Measurements from ENCODE around the gene TLL2.

Gene TLL2

DNA sequence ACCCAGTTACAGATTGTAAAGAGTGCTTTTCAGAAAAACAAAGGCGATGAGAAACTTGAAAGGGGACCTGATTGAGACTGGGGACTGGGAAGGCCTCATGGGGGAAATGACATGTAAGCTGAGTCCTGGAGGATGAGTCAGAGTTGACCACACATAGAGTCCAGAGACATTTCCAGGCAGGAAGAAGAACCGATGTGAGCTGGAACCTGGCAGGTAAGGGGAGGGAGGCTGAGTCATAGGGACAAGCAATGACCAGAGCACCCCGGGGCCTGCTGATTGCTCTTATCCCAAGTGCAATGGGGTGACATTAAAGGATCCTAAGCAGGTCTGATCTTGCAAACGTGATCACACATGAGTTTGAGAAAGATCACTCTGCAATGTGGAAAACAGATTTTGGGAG is 11.7 kb downstream of the TLL2 start:
- TF ChIP-seq NFIC (IDR thresholded peaks at IDR 0.05) = peak; percentile 25; the same call in 1 of the 2 replicates
- TF ChIP-seq, protein P1, sequence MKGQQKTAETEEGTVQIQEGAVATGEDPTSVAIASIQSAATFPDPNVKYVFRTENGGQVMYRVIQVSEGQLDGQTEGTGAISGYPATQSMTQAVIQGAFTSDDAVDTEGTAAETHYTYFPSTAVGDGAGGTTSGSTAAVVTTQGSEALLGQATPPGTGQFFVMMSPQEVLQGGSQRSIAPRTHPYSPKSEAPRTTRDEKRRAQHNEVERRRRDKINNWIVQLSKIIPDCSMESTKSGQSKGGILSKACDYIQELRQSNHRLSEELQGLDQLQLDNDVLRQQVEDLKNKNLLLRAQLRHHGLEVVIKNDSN (IDR thresholded peaks at IDR 0.05) = no peak

GRCh38 chr10:96500519-96500918 is 13.2 kb downstream of the TLL2 start:
- TF ChIP-seq ZBTB7A (IDR thresholded peaks at IDR 0.05; ENCODE audit: low read depth) = no peak
- no peak for TF ChIP-seq RAD21 (IDR thresholded peaks at IDR 0.05; ENCODE audit: low read depth)
- TF ChIP-seq NFIC (IDR thresholded peaks at IDR 0.05) = no peak
- TF ChIP-seq EP300 (IDR thresholded peaks at IDR 0.05; ENCODE audit: borderline replicate concordance) = no peak
- no peak for TF ChIP-seq TAF1 (IDR thresholded peaks at IDR 0.05; ENCODE audit: low read depth)
- TF ChIP-seq FOXM1 (IDR thresholded peaks at IDR 0.05; ENCODE audit: borderline replicate concordance, low read depth) = no peak
- TF ChIP-seq CEBPB (IDR thresholded peaks at IDR 0.05) = no peak
- no peak for TF ChIP-seq CREB1 (IDR thresholded peaks at IDR 0.05; ENCODE audit: low read depth)
- TF ChIP-seq, protein P2, sequence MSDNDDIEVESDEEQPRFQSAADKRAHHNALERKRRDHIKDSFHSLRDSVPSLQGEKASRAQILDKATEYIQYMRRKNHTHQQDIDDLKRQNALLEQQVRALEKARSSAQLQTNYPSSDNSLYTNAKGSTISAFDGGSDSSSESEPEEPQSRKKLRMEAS (IDR thresholded peaks at IDR 0.05) = no peak
- no peak for TF ChIP-seq YY1 (IDR thresholded peaks at IDR 0.05; ENCODE audit: low read depth)
- TF ChIP-seq, protein P3, sequence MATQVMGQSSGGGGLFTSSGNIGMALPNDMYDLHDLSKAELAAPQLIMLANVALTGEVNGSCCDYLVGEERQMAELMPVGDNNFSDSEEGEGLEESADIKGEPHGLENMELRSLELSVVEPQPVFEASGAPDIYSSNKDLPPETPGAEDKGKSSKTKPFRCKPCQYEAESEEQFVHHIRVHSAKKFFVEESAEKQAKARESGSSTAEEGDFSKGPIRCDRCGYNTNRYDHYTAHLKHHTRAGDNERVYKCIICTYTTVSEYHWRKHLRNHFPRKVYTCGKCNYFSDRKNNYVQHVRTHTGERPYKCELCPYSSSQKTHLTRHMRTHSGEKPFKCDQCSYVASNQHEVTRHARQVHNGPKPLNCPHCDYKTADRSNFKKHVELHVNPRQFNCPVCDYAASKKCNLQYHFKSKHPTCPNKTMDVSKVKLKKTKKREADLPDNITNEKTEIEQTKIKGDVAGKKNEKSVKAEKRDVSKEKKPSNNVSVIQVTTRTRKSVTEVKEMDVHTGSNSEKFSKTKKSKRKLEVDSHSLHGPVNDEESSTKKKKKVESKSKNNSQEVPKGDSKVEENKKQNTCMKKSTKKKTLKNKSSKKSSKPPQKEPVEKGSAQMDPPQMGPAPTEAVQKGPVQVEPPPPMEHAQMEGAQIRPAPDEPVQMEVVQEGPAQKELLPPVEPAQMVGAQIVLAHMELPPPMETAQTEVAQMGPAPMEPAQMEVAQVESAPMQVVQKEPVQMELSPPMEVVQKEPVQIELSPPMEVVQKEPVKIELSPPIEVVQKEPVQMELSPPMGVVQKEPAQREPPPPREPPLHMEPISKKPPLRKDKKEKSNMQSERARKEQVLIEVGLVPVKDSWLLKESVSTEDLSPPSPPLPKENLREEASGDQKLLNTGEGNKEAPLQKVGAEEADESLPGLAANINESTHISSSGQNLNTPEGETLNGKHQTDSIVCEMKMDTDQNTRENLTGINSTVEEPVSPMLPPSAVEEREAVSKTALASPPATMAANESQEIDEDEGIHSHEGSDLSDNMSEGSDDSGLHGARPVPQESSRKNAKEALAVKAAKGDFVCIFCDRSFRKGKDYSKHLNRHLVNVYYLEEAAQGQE (IDR thresholded peaks at IDR 0.05; ENCODE audit: low read depth) = no peak
- no peak for TF ChIP-seq TEAD4 (IDR thresholded peaks at IDR 0.05)
- TF ChIP-seq, protein P1 (IDR thresholded peaks at IDR 0.05) = no peak
- no peak for TF ChIP-seq EGR1 (IDR thresholded peaks at IDR 0.05)

DNA sequence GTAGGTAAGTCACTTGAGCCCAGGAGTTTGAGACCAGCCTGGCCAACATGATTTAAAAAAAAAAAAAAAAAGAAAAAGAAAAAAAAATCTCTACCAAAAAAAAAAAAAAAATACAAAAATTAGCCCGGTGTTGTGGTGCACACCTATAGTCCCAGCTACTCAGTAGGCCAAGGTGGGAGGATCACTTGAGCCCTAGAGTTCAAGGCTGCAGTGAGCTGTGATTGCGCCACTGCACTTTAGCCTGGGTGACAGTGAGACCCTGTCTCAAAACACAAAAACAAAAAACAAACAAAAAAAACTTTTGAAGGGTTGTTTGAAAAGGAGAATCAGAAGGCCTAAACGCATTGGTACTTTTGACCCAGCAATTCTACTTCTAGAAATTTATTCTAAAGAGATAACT is 13.7 kb downstream of the TLL2 start:
- no peak for TF ChIP-seq EP300 (IDR thresholded peaks at IDR 0.05; ENCODE audit: borderline replicate concordance)
- no peak for TF ChIP-seq CREB1 (IDR thresholded peaks at IDR 0.05; ENCODE audit: low read depth)
- no peak for TF ChIP-seq TCF12 (IDR thresholded peaks at IDR 0.05; ENCODE audit: low read depth)
- TF ChIP-seq CEBPB (IDR thresholded peaks at IDR 0.05) = no peak
- TF ChIP-seq, protein P1 (IDR thresholded peaks at IDR 0.05) = no peak

GRCh38 chr10:96497391-96497790 is 16.3 kb downstream of the TLL2 start:
- TF ChIP-seq NFIC (IDR thresholded peaks at IDR 0.05) (no peak), EGR1 (IDR thresholded peaks at IDR 0.05) (no peak), CEBPB (IDR thresholded peaks at IDR 0.05) (no peak), CREB1 (IDR thresholded peaks at IDR 0.05; ENCODE audit: low read depth) (no peak), TAF1 (IDR thresholded peaks at IDR 0.05; ENCODE audit: low read depth) (no peak), EP300 (IDR thresholded peaks at IDR 0.05; ENCODE audit: borderline replicate concordance) (no peak), RAD21 (IDR thresholded peaks at IDR 0.05; ENCODE audit: low read depth) (no peak), FOXM1 (IDR thresholded peaks at IDR 0.05; ENCODE audit: borderline replicate concordance, low read depth) (no peak), TEAD4 (IDR thresholded peaks at IDR 0.05) (no peak), ZBTB7A (IDR thresholded peaks at IDR 0.05; ENCODE audit: low read depth) (no peak), YY1 (IDR thresholded peaks at IDR 0.05; ENCODE audit: low read depth) (no peak), TCF12 (IDR thresholded peaks at IDR 0.05; ENCODE audit: low read depth) (no peak)
- TF ChIP-seq, protein P1 (IDR thresholded peaks at IDR 0.05) = no peak
- TF ChIP-seq, protein P2 (IDR thresholded peaks at IDR 0.05) = no peak
- TF ChIP-seq, protein P3 (IDR thresholded peaks at IDR 0.05; ENCODE audit: low read depth) = no peak

DNA sequence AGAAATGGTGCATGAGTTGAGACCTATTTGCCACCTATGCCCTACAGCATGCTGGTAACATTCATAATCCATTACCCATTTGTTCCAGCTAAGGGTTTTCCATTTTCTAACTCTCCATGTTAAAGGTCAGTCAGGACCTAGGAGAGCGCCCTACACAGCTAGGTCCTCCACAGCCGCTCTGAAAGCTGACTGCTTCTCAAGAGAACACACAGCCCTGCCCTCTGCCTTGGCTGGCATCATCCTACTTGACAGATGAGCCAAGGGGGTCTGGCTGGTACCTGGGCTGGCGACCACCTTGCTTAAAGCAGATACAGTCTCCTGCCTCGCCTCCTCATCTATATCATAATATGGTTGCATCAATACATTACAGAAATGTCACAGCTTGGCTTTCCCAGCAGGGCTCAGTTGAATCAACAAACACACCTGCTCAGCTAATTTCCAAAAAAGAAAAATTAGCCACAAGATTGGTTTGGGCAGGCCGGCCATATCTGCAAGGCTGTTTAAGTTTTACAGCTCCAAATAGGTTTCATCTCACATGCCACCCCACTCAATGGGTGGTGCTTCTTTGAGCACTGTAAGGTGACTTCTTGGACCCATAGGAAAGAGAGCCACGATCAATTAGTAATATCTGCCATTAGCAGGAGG is 17.3 kb downstream of the TLL2 start:
- TF ChIP-seq EGR1 (IDR thresholded peaks at IDR 0.05) (no peak), NFIC (IDR thresholded peaks at IDR 0.05) (no peak), TAF1 (IDR thresholded peaks at IDR 0.05; ENCODE audit: low read depth) (no peak), CEBPB (IDR thresholded peaks at IDR 0.05) (no peak), CREB1 (IDR thresholded peaks at IDR 0.05; ENCODE audit: low read depth) (no peak), RAD21 (IDR thresholded peaks at IDR 0.05; ENCODE audit: low read depth) (no peak), TEAD4 (IDR thresholded peaks at IDR 0.05) (no peak), TCF12 (IDR thresholded peaks at IDR 0.05; ENCODE audit: low read depth) (no peak), ZBTB7A (IDR thresholded peaks at IDR 0.05; ENCODE audit: low read depth) (no peak), YY1 (IDR thresholded peaks at IDR 0.05; ENCODE audit: low read depth) (peak; percentile 40; the same call in 1 of the 2 replicates), EP300 (IDR thresholded peaks at IDR 0.05; ENCODE audit: borderline replicate concordance) (no peak), FOXM1 (IDR thresholded peaks at IDR 0.05; ENCODE audit: borderline replicate concordance, low read depth) (no peak)
- TF ChIP-seq, protein P3 (IDR thresholded peaks at IDR 0.05; ENCODE audit: low read depth) = peak; percentile 95
- TF ChIP-seq, protein P2 (IDR thresholded peaks at IDR 0.05) = no peak
- TF ChIP-seq, protein P1 (IDR thresholded peaks at IDR 0.05) = no peak
